Mesodermal cell (in vitro differentiated cells): Measurements from ENCODE around the gene TMEM244. TPM values are rescaled to one million over a fixed set of nuclear protein-coding genes. Genes with fewer than 3 reads are reported as not detected.

ENCODE experiments used
- H3K27ac ChIP-seq: 2 replicates; pipeline ENCODE4 v1.7.0; 2013; ENCODE audit warnings: mild to moderate bottlenecking, low read depth, low read length, moderate library complexity; ENCODE audit not compliant: severe bottlenecking
- H3K36me3 ChIP-seq: 2 replicates; pipeline ENCODE4 v1.7.1; 2013; ENCODE audit warnings: mild to moderate bottlenecking, low read length, moderate library complexity; ENCODE audit not compliant: control insufficient read depth, insufficient read depth
- H3K4me1 ChIP-seq: one replicate; pipeline ENCODE4 v1.7.1; 2013; ENCODE audit warnings: mild to moderate bottlenecking, low read length; ENCODE audit not compliant: insufficient read depth, control insufficient read depth, poor library complexity, severe bottlenecking
- H3K4me3 ChIP-seq: 2 replicates; pipeline ENCODE4 v1.7.0; 2013; ENCODE audit warnings: low read length, control low read depth, mild to moderate bottlenecking; ENCODE audit not compliant: insufficient read depth, poor library complexity, severe bottlenecking; ENCODE audit errors: extremely low read depth
- H3K9me3 ChIP-seq: 2 replicates; pipeline ENCODE4 v1.7.1; 2013; ENCODE audit warnings: mild to moderate bottlenecking, low read length, moderate library complexity; ENCODE audit not compliant: control insufficient read depth
- WGBS, 2 experiments: methylation state at CpG; one replicate each; pipeline ENCODE4 v1.1.5; 2013; ENCODE audit warnings: missing lambda C conversion rate in 2 of 2; ENCODE audit not compliant: insufficient coverage in 2 of 2; 5-methylcytosine and 5-hydroxymethylcytosine counted together
- polyA plus RNA-seq, 2 experiments: library from polyadenylated mRNA; stranded (reverse); fragments of 50-300 nt; gene quantifications; one replicate each; pipeline ENCODE4 v1.2.3, GENCODE V29; 2013

Gene TMEM244
- not detected for polyA plus RNA-seq (2013, experiment 1 of 2)
- not detected for polyA plus RNA-seq (2013, experiment 2 of 2)

GRCh38 chr6:129860908-129861665 lies at the start of gene TMEM244:
TMEM244 (minus strand) TSS chr6:129861315; CDS start chr6:129861188, 127 bp downstream.
- 92 to 93% methylated on average over 11 to 12 of the region's 14 CpGs for WGBS, 2 experiments
- H3K27ac ChIP-seq, result peak within 1 kb of the TSS; percentile 36
- no peaks in the 10 kb centered on the region for H3K36me3 ChIP-seq
- H3K9me3 ChIP-seq, result peaks cover 4% of the 10 kb centered on the region
- H3K4me3 ChIP-seq, result no peak within 1 kb of the TSS
- peaks cover 24% of the 10 kb centered on the region for H3K4me1 ChIP-seq

GRCh38 chr6:129908858-129909257 lies 47.7 kb upstream of the TMEM244 start:
- no peaks in the 10 kb centered on the region for H3K4me1 ChIP-seq
- no peaks in the 10 kb centered on the region for H3K36me3 ChIP-seq
- no peak overlapping the region for H3K4me3 ChIP-seq
- no peaks in the 10 kb centered on the region for H3K9me3 ChIP-seq
- no peak overlapping the region for H3K27ac ChIP-seq

- no CpG with 5 or more reads among the region's 2 CpGs for WGBS, 2 experiments
- H3K27ac ChIP-seq, result no peak overlapping the region
- H3K9me3 ChIP-seq, result no peaks in the 10 kb centered on the region
- H3K36me3 ChIP-seq, result no peaks in the 10 kb centered on the region
- no peak overlapping the region for H3K4me3 ChIP-seq
- H3K4me1 ChIP-seq, result no peaks in the 10 kb centered on the region
These were observed 47.2 kb upstream of the TMEM244 start for GRCh38 chr6:129908356-129908755.

GRCh38 chr6:129906515-129907077 lies 45.5 kb upstream of the TMEM244 start:
- no CpG with 5 or more reads among the region's 3 CpGs for WGBS, 2 experiments
- Histone ChIP-seq H3K4me1 (no peaks in the 10 kb centered on the region), H3K27ac (no peak overlapping the region), H3K36me3 (no peaks in the 10 kb centered on the region), H3K9me3 (no peaks in the 10 kb centered on the region), H3K4me3 (no peak overlapping the region)

GRCh38 chr6:129903082-129903481 lies 42.0 kb upstream of the TMEM244 start:
- Histone ChIP-seq H3K9me3 (no peaks in the 10 kb centered on the region), H3K36me3 (no peaks in the 10 kb centered on the region), H3K4me1 (no peaks in the 10 kb centered on the region), H3K27ac (no peak overlapping the region), H3K4me3 (no peak overlapping the region)

- H3K4me1 ChIP-seq, result no peaks in the 10 kb centered on the region
- 40% methylated on average over 1 of the region's 1 CpG; no CpG with 5 or more reads in 1 of the 2 experiments for WGBS, 2 experiments
These were observed 41.6 kb upstream of the TMEM244 start for GRCh38 chr6:129902681-129903080.

GRCh38 chr6:129901910-129902309 lies 40.8 kb upstream of the TMEM244 start:
- H3K27ac ChIP-seq, result no peak overlapping the region
- H3K4me3 ChIP-seq, result no peak overlapping the region
- H3K36me3 ChIP-seq, result no peaks in the 10 kb centered on the region
- no peaks in the 10 kb centered on the region for H3K9me3 ChIP-seq
- H3K4me1 ChIP-seq, result no peaks in the 10 kb centered on the region

More at GRCh38 chr6:129902681-129903080, 41.6 kb upstream of the TMEM244 start:
- Histone ChIP-seq H3K9me3 (no peaks in the 10 kb centered on the region), H3K4me3 (no peak overlapping the region), H3K36me3 (no peaks in the 10 kb centered on the region), H3K27ac (no peak overlapping the region)

GRCh38 chr6:129895692-129896091 lies 34.6 kb upstream of the TMEM244 start:
- Histone ChIP-seq H3K4me1 (peaks cover 2% of the 10 kb centered on the region), H3K36me3 (no peaks in the 10 kb centered on the region), H3K27ac (no peak overlapping the region), H3K9me3 (no peaks in the 10 kb centered on the region), H3K4me3 (no peak overlapping the region)

- 94 to 100% methylated on average over 1 to 2 of the region's 3 CpGs for WGBS, 2 experiments
- peaks cover 6% of the 10 kb centered on the region for H3K4me1 ChIP-seq
- H3K27ac ChIP-seq, result no peak overlapping the region
- no peak overlapping the region for H3K4me3 ChIP-seq
- no peaks in the 10 kb centered on the region for H3K36me3 ChIP-seq
- no peaks in the 10 kb centered on the region for H3K9me3 ChIP-seq
These were observed 33.8 kb upstream of the TMEM244 start for GRCh38 chr6:129894921-129895320.

GRCh38 chr6:129893640-129894039 lies 32.5 kb upstream of the TMEM244 start:
- no peak overlapping the region for H3K27ac ChIP-seq
- peaks cover 6% of the 10 kb centered on the region for H3K4me1 ChIP-seq
- H3K36me3 ChIP-seq, result no peaks in the 10 kb centered on the region
- H3K4me3 ChIP-seq, result no peak overlapping the region
- no peaks in the 10 kb centered on the region for H3K9me3 ChIP-seq

- Histone ChIP-seq H3K4me1 (peaks cover 6% of the 10 kb centered on the region), H3K9me3 (no peaks in the 10 kb centered on the region), H3K27ac (no peak overlapping the region), H3K4me3 (no peak overlapping the region), H3K36me3 (no peaks in the 10 kb centered on the region)
- WGBS, 2 experiments, result 84 to 92% methylated on average over 2 to 3 of the region's 4 CpGs
These were observed 29.6 kb upstream of the TMEM244 start for GRCh38 chr6:129890701-129891100.
